ENCODE measurements around the gene LRRIQ4.

The LRRIQ4 gene

DNA sequence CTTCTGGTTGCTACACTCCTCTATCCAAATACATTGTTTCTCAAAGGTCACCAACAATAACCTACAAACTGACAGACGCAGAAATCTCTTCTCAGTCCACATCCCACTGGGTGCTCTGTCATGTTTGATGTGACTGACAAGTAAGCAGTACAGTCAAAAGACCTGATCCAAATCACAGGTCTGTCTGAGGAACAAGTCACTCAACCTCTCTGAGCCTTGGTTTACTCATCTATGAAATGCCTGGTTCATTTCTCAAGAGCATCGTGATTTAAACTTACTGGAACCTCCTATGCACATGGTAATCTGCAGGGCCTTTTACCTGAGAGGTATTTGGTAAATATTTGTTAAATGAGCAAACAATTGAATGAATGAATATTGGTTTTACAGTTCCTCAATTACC lies 51.6 kb downstream of the LRRIQ4 start:
- DNase-seq (ENCODE audit: low read depth) = no peak
- no peak overlapping the region for H3K4me3 ChIP-seq (ENCODE audit: control insufficient read depth, low read depth, low read length)
- TF ChIP-seq CTCF (conservative IDR thresholded peaks at IDR 0.05; ENCODE audit: control insufficient read depth, insufficient read depth, low read depth, low read length) = no peak

DNA sequence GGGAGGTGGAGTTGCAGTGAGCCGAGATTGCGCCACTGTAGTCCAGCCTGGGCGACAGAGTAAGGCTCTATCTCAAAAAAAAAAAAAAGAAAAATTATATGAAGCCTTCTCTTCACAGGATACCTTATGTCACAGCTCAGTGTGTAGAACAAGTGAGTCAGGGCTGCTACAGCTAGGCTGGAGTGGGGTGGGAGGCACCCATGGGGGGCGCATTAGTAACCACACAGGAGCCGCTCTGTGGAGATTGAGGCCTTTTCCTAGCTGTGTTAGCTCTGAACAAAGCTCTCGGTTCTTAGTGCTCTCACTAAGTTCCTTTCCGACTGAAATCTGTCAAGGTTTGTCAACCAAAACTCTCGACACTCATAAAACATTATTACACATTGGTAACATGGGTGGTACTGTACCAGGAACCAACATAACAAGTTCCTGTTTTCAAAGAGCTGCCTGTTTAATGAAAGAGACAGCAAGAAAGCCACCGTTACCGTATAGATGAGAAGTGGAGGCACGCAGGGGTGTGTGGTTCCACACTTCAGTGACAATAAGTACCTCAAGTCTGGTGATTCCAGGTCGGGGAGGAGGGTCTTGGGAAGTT lies 52.6 kb downstream of the LRRIQ4 start:
- no peak for TF ChIP-seq CTCF (conservative IDR thresholded peaks at IDR 0.05; ENCODE audit: control insufficient read depth, insufficient read depth, low read depth, low read length)
- DNase-seq (ENCODE audit: low read depth) = no peak
- H3K4me3 ChIP-seq (ENCODE audit: control insufficient read depth, low read depth, low read length) = no peak overlapping the region

- no peak for DNase-seq (ENCODE audit: low read depth)
- no peak overlapping the region for H3K4me3 ChIP-seq (ENCODE audit: control insufficient read depth, low read depth, low read length)
- no peak for TF ChIP-seq CTCF (conservative IDR thresholded peaks at IDR 0.05; ENCODE audit: control insufficient read depth, insufficient read depth, low read depth, low read length)
Observed at GRCh38 chr3:169867584-169868210, 55.0 kb downstream of the LRRIQ4 start.

DNA sequence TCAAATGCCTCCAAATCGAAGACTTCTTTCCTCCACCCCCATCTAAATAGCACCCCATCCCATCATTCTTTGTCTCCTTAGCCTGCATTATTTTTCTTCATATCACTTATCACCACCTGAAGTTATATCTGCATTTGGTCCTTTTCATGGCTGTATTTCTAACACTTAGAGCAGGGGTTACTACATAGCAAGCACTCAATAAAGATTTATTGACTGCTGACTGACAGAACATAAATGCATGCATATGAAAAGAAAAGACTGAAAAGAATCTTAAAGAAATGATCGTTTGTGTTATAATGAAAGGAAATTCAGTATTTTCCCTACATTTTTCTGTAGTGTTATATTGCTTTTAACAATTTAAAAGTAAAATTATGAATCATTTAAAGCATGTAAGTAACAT lies 55.7 kb downstream of the LRRIQ4 start:
- no peak for TF ChIP-seq CTCF (conservative IDR thresholded peaks at IDR 0.05; ENCODE audit: control insufficient read depth, insufficient read depth, low read depth, low read length)
- H3K4me3 ChIP-seq (ENCODE audit: control insufficient read depth, low read depth, low read length) = no peak overlapping the region
- DNase-seq (ENCODE audit: low read depth) = no peak

GRCh38 chr3:169869484-169870220 lies 57.0 kb downstream of the LRRIQ4 start, which contains the start of gene LRRC31:
Gene LRRC31, minus strand, starts transcription at chr3:169869935. Its CDS starts 128 bp downstream, at chr3:169869807.
- no peak for DNase-seq (ENCODE audit: low read depth)
- no peak within 1 kb of the TSS for H3K4me3 ChIP-seq (ENCODE audit: control insufficient read depth, low read depth, low read length)
- TF ChIP-seq CTCF (conservative IDR thresholded peaks at IDR 0.05; ENCODE audit: control insufficient read depth, insufficient read depth, low read depth, low read length) = no peak

- no peak for TF ChIP-seq CTCF (conservative IDR thresholded peaks at IDR 0.05; ENCODE audit: control insufficient read depth, insufficient read depth, low read depth, low read length)
- H3K4me3 ChIP-seq (ENCODE audit: control insufficient read depth, low read depth, low read length) = no peak overlapping the region
- DNase-seq (ENCODE audit: low read depth) = no peak
Observed at GRCh38 chr3:169871129-169871886, 58.6 kb downstream of the LRRIQ4 start.

Measured in fibroblast of mammary gland (primary cell).